Ovary (tissue), 9 donors: Measurements from ENCODE around the gene GRK5. TPM values are rescaled to one million over a fixed set of nuclear protein-coding genes. Genes with fewer than 3 reads are reported as not detected.

Experiments used
- DNase-seq, 5 donors: peaks; one replicate each; pipeline ENCODE4 v3.0.0-alpha.2; 2019 to 2020
- H3K27ac ChIP-seq, 2 donors: fragments of 200-600 bp; one replicate each; pipeline versions ENCODE4 v1.5.1 to v1.8.0; 2019 to 2022
- H3K27me3 ChIP-seq: fragments of 200-600 bp; one replicate; pipeline ENCODE4 v1.8.0; 2022
- H3K36me3 ChIP-seq: fragments of 200-600 bp; sonication (generic); one replicate; pipeline ENCODE4 v1.5.1; 2019
- H3K4me1 ChIP-seq: one replicate; pipeline ENCODE4 v1.8.1; 2013; ENCODE audit warnings: mild to moderate bottlenecking, moderate library complexity; ENCODE audit not compliant: insufficient read depth
- H3K4me3 ChIP-seq: fragments of 200-600 bp; sonication (generic); one replicate; pipeline ENCODE4 v1.5.1; 2017
- H3K9me3 ChIP-seq, 2 donors: fragments of 200-600 bp in 1 of 2; sonication (generic) in 1 of 2; one replicate each; pipeline versions ENCODE4 v1.5.1 to v1.8.1; 2013 to 2019; ENCODE audit warnings: mild to moderate bottlenecking in 1 of 2, moderate library complexity in 1 of 2
- EP300 ChIP-seq: sonication (generic); formaldehyde crosslinking; IDR thresholded peaks from one replicate; pipeline ENCODE4 v1.6.1; 2017; ENCODE audit warnings: antibody characterized with exemption
- POLR2A ChIP-seq: fragments of 450-650 bp; IDR thresholded peaks from one replicate; pipeline ENCODE4 v1.6.1; 2017; ENCODE audit warnings: antibody characterized with exemption, mild to moderate bottlenecking, moderate library complexity
- WGBS, 3 donors: extraction: QIAGEN DNeasy Blood & Tissue Kit in 1 of 3; methylation state at CpG; one replicate each; pipeline versions ENCODE4 v1.1.5 to v1.1.7; 2013 to 2017; 5-methylcytosine and 5-hydroxymethylcytosine counted together
- intact Hi-C, 4 donors: fragments of 100-400 bp; cut with DNase I; formaldehyde crosslinking; loops; one replicate each; pipeline versions ENCODE4 v1.11.0 to v1.15.1; 2022 to 2023
- polyA plus RNA-seq, 2 donors: library from polyadenylated mRNA; stranded (reverse); fragments of 200-250 nt in 1 of 2; fragments of 350-450 nt in 1 of 2; fragmentation: Illumina TruSeq in 1 of 2; extraction: RNeasy Lipid Tissue Mini Kit (QIAGEN cat#74804) in 1 of 2; gene quantifications; one replicate each; pipeline ENCODE4 v1.2.3, GENCODE V29; 2013 to 2014
- total RNA-seq, 7 donors: library from RNA; depleted of rRNA in 2 of 7; stranded (reverse); fragments of >200 nt in 2 of 7; fragmentation: NEBNext Ultra II Directional in 3 of 7; extraction: Animal tissue kit (Norgen Biotek cat#: 25700) in 3 of 7; gene quantifications; one replicate each; pipeline versions ENCODE4 v1.1.0 to v1.2.4, GENCODE V29; 2016 to 2023
- TF ChIP-seq, protein P1 (sequence below), 3 donors: fragments of 450-650 bp in 2 of 3; fragments of 200-600 bp in 1 of 3; IDR thresholded peaks; one replicate each; pipeline versions ENCODE4 v1.5.1 to v1.8.0; 2016 to 2022; ENCODE audit warnings: antibody characterized with exemption in 3 of 3, mild to moderate bottlenecking in 1 of 3
- donor health status: DM: no; HTN: no; CAD: no; lungs with moderate emphysema.
- donor health status: DM: no; HTN: no; CAD: no.
- donor health status: Bipolar disorder and iron deficiency.
- donor health status: DM: yes; HTN: yes; CAD: no.
- donor health status: DM: no; HTN: no; CAD: no.
- donor health status: DM: yes; HTN: yes; CAD: no.

The GRK5 gene
- total and polyA plus RNA-seq, 9 donors: 10.0 to 115 (median 38.2) TPM

DNA sequence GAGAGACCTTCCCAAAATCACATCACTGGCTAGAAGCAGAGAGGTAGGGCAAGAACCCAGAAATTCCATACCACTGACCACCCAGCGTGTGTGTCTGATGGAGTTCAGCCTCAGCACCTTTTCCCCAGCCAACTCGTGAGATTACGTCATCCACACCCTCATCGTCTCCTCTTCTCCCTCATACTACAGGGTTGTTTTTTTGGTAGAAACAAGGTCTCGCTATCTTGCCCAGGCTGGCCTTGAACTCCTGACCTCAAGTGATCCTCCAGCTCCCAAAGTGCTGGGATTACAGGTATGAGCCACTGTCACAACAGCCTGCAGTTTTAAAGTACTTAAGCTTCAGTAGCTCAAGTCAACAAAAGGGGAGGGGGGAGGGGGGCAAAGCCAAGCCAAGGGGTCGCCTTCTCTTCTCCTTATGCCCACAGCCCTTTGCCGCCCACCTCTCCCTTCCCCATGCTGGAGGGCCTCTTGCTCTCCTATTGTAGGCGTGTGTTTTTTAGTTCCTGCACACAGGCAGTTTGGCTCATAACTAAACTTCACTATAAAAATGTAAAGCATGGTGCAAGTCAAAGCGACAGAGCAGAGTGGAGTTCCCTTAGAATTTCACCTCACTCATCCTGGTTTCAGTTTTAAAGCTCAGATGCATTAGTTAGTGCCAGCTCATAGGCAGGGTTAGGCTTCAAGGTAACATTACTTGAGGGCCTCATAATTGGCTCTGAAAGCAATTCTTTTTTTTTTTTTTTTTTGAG is 23.5 kb upstream of the GRK5 start:
- Histone ChIP-seq H3K4me3 (no peak overlapping the region), H3K27me3 (no peaks in the 10 kb centered on the region), H3K9me3 (no peaks in the 10 kb centered on the region), H3K4me1 (peaks cover 2% of the 10 kb centered on the region), H3K36me3 (no peaks in the 10 kb centered on the region), H3K27ac (no peak overlapping the region)
- DNase-seq: peak in 1 of 5 donors; percentile 46
- WGBS, 3 donors: 51 to 61% (median 56%) methylated on average over 9 of the region's 9 CpGs
- intact Hi-C loops: no loop called here
- TF ChIP-seq POLR2A: no peak

DNA sequence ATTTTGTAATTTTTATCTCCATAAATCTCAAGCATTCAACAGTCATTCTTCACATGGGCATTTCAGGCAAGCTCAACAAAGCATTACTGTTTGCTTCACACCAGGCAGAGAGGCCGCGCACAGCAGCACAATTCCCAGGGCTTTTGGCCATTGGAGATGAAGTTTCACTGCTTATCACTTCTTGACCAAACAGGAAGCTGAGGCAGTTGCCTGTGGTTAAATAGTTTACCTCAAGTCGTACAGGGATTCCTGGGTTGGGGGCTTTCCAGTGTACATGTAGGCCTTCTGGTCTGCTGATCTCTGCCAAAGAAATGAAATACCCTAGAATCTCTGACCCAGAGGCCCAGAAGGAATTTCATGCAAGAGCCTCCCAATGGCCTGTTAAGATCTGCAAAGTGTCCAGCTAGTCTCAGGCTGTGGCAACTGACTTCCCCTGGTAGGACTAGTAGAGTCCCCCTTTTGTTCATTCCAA is 17.5 kb upstream of the GRK5 start:
- H3K4me1 ChIP-seq: no peaks in the 10 kb centered on the region
- DNase-seq: no peak
- H3K4me3 ChIP-seq: no peak overlapping the region
- no peaks in the 10 kb centered on the region for H3K9me3 ChIP-seq
- TF ChIP-seq, protein P1, sequence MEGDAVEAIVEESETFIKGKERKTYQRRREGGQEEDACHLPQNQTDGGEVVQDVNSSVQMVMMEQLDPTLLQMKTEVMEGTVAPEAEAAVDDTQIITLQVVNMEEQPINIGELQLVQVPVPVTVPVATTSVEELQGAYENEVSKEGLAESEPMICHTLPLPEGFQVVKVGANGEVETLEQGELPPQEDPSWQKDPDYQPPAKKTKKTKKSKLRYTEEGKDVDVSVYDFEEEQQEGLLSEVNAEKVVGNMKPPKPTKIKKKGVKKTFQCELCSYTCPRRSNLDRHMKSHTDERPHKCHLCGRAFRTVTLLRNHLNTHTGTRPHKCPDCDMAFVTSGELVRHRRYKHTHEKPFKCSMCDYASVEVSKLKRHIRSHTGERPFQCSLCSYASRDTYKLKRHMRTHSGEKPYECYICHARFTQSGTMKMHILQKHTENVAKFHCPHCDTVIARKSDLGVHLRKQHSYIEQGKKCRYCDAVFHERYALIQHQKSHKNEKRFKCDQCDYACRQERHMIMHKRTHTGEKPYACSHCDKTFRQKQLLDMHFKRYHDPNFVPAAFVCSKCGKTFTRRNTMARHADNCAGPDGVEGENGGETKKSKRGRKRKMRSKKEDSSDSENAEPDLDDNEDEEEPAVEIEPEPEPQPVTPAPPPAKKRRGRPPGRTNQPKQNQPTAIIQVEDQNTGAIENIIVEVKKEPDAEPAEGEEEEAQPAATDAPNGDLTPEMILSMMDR (IDR thresholded peaks at IDR 0.05): no peak
- no peak for TF ChIP-seq POLR2A
- no peak for TF ChIP-seq EP300
- intact Hi-C loops: no loop called here
- no peak overlapping the region for H3K27ac ChIP-seq
- no peaks in the 10 kb centered on the region for H3K27me3 ChIP-seq
- no peaks in the 10 kb centered on the region for H3K36me3 ChIP-seq
- 49 to 58% (median 56%) methylated on average over 3 of the region's 3 CpGs for WGBS, 3 donors

DNA sequence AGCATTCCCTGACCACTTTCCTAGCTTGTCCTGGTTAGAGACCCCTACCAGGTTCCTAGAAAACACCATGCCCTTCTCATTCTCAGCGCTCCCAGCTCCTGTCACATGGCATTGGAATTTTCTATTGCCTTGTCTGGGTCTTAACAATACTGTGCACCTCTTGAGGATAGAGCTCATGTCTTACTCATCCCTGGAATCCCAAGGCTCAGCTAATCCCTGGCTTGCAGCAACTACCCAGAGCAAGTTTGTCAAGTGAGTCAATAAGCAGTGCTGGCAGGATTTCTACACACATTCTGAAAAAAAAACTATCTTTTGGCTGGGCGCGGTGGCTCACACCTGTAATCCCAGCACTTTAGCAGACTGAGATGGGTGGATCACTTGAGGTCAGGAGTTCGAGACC is 17.0 kb upstream of the GRK5 start:
- Histone ChIP-seq H3K27me3 (no peaks in the 10 kb centered on the region), H3K36me3 (no peaks in the 10 kb centered on the region), H3K27ac (no peak overlapping the region), H3K9me3 (no peaks in the 10 kb centered on the region), H3K4me3 (no peak overlapping the region), H3K4me1 (no peaks in the 10 kb centered on the region)
- WGBS, 3 donors: 77 to 85% (median 81%) methylated on average over 4 of the region's 4 CpGs
- intact Hi-C loops: no loop called here
- TF ChIP-seq EP300 (no peak), POLR2A (no peak)
- TF ChIP-seq, protein P1 (IDR thresholded peaks at IDR 0.05): no peak
- DNase-seq: no peak

DNA sequence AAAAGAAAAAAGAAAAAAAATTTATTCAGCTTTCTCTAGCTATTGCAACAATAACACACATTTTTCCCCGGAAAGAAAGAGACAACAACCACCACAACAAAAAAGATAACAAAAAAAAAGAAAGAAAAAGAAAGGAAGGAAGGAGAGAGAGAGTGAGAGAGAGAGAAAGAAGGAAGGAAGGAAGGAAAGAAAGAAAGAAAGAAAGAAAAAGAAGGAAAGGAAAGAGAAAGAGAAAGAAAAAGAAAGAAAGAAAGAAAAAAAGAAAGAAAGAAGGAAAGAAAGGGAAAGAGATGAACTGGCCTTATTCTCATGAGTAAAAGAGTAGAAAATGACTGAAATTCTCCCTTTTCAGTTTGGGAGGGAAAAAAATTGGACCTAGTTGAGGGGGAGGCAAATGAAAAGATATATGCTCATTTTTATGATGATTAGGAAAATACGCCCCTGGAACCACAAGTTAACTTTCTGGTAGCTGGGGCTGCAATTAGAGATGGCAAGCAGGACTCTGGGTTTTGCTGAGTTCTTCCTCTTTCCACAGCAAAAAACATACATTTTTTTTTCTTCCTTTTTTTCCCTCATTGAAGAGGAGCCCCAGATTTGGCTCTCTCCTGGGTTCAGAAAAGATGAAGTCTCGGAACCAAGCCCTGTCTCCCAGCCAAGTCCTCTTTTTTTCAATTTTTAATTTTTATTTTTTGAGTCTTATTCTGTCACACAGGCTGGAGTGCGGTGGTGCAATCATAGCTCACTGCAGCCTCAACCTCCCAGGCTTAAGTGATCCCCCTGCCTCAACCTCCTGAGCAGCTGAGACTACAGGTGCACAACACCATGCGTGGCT is 16.2 kb upstream of the GRK5 start:
- TF ChIP-seq EP300 (no peak), POLR2A (no peak)
- TF ChIP-seq, protein P1 (IDR thresholded peaks at IDR 0.05): no peak
- 33 to 46% (median 43%) methylated on average over 5 of the region's 5 CpGs for WGBS, 3 donors
- Histone ChIP-seq H3K4me3 (no peak overlapping the region), H3K27me3 (no peaks in the 10 kb centered on the region), H3K27ac (no peak overlapping the region), H3K4me1 (no peaks in the 10 kb centered on the region), H3K9me3 (no peaks in the 10 kb centered on the region), H3K36me3 (no peaks in the 10 kb centered on the region)
- intact Hi-C loops: no loop called here
- DNase-seq: no peak

DNA sequence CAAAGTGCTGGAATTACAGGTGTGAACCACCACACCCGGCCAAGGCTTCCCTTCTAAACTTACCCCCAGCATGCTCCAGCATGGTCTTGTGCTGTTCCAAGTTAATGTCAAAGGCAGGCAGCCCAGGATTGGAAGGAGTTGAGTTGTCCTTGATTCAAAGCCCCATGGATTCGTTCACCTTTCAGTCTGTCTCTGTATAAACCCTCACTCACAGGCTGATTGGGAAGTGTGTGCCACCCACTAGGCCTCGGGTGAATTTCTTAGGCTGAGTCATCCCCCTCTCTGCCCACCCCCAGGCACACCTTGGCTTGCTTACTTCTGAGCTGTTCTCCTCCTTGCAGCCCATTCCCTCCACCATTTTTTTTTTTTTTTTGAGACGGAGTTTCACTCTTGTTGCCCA is 15.5 kb upstream of the GRK5 start:
- WGBS, 3 donors: 75 to 82% (median 81%) methylated on average over 4 of the region's 4 CpGs
- H3K27ac ChIP-seq: no peak overlapping the region
- intact Hi-C loops: no loop called here
- no peaks in the 10 kb centered on the region for H3K4me1 ChIP-seq
- no peaks in the 10 kb centered on the region for H3K27me3 ChIP-seq
- no peak overlapping the region for H3K4me3 ChIP-seq
- no peaks in the 10 kb centered on the region for H3K36me3 ChIP-seq
- DNase-seq: no peak
- TF ChIP-seq POLR2A: no peak
- TF ChIP-seq EP300: no peak
- TF ChIP-seq, protein P1 (IDR thresholded peaks at IDR 0.05): no peak
- no peaks in the 10 kb centered on the region for H3K9me3 ChIP-seq
